Superior temporal gyrus (tissue), 1 donor: ENCODE data around the gene MRRF.

Experiments used
- DNase-seq: peaks from one replicate; pipeline ENCODE4 v3.0.0-alpha.2; 2016; ENCODE audit errors: extremely low spot score

Gene MRRF

GRCh38 chr9:122332083-122332482, 67.4 kb downstream of the MRRF start:
- DNase-seq, result no peak

GRCh38 chr9:122332644-122333043, 68.0 kb downstream of the MRRF start:
- no peak for DNase-seq

GRCh38 chr9:122333169-122333808, 68.6 kb downstream of the MRRF start:
- DNase-seq, result no peak

GRCh38 chr9:122334916-122335315, 70.2 kb downstream of the MRRF start:
- no peak for DNase-seq

GRCh38 chr9:122336189-122336588, 71.5 kb downstream of the MRRF start:
- no peak for DNase-seq

- no peak for DNase-seq
Measured at GRCh38 chr9:122336866-122337555, 72.3 kb downstream of the MRRF start.

GRCh38 chr9:122337556-122337929, 72.9 kb downstream of the MRRF start:
- DNase-seq, result no peak

GRCh38 chr9:122338536-122338935, 73.9 kb downstream of the MRRF start:
- no peak for DNase-seq

- no peak for DNase-seq
Measured at GRCh38 chr9:122338994-122339393, 74.3 kb downstream of the MRRF start.

GRCh38 chr9:122339579-122339978, 74.9 kb downstream of the MRRF start:
- no peak for DNase-seq

- DNase-seq, result no peak
Measured at GRCh38 chr9:122340161-122340560, 75.5 kb downstream of the MRRF start.

- no peak for DNase-seq
Measured at GRCh38 chr9:122342323-122343050, 77.8 kb downstream of the MRRF start.

GRCh38 chr9:122346478-122347347, 82.0 kb downstream of the MRRF start:
- no peak for DNase-seq

- DNase-seq, result no peak
Measured at GRCh38 chr9:122347348-122348287, 82.9 kb downstream of the MRRF start.

GRCh38 chr9:122348288-122348777, 83.7 kb downstream of the MRRF start:
- no peak for DNase-seq

- DNase-seq, result no peak
Measured at GRCh38 chr9:122348791-122349190, 84.1 kb downstream of the MRRF start.

- DNase-seq, result no peak
Measured at GRCh38 chr9:122349201-122349600, 84.5 kb downstream of the MRRF start.

- DNase-seq, result peak; percentile 95
Measured at GRCh38 chr9:122350577-122351355, 86.1 kb downstream of the MRRF start.

- no peak for DNase-seq
Measured at GRCh38 chr9:122354536-122355199, 90.0 kb downstream of the MRRF start.
